Measurements from ENCODE around the gene FARP2.

FARP2 gene

GRCh38 chr2:241354668-241355658 lies 1.1 kb upstream of the FARP2 start:
- TF ChIP-seq CTCF (IDR thresholded peaks at IDR 0.05; ENCODE audit: borderline replicate concordance, insufficient read depth, low read depth, low read length): no peak
- H3K4me3 ChIP-seq (ENCODE audit: low read depth, low read length): no peak overlapping the region

- no peak for TF ChIP-seq CTCF (IDR thresholded peaks at IDR 0.05; ENCODE audit: borderline replicate concordance, insufficient read depth, low read depth, low read length)
- H3K4me3 ChIP-seq (ENCODE audit: low read depth, low read length): peak overlapping the region; percentile 80
Measured at GRCh38 chr2:241356871-241357260, 781 bp downstream of the FARP2 start.

- TF ChIP-seq CTCF (IDR thresholded peaks at IDR 0.05; ENCODE audit: borderline replicate concordance, insufficient read depth, low read depth, low read length): no peak
- H3K4me3 ChIP-seq (ENCODE audit: low read depth, low read length): peak overlapping the region; percentile 80
Measured at GRCh38 chr2:241357531-241357930, 1.4 kb downstream of the FARP2 start.

- TF ChIP-seq CTCF (IDR thresholded peaks at IDR 0.05; ENCODE audit: borderline replicate concordance, insufficient read depth, low read depth, low read length): no peak
- peak overlapping the region; percentile 23 for H3K4me3 ChIP-seq (ENCODE audit: low read depth, low read length)
Measured at GRCh38 chr2:241358470-241358869, 2.4 kb downstream of the FARP2 start.

GRCh38 chr2:241359481-241360045 lies 3.5 kb downstream of the FARP2 start:
- no peak overlapping the region for H3K4me3 ChIP-seq (ENCODE audit: low read depth, low read length)
- no peak for TF ChIP-seq CTCF (IDR thresholded peaks at IDR 0.05; ENCODE audit: borderline replicate concordance, insufficient read depth, low read depth, low read length)

GRCh38 chr2:241363426-241363825 lies 7.3 kb downstream of the FARP2 start:
- no peak overlapping the region for H3K4me3 ChIP-seq (ENCODE audit: low read depth, low read length)
- no peak for TF ChIP-seq CTCF (IDR thresholded peaks at IDR 0.05; ENCODE audit: borderline replicate concordance, insufficient read depth, low read depth, low read length)

All from GM12875 (cell line).